DMS 273 treated with DMSO at 0.1 percent for 48 hours (cell line): ENCODE results near the gene ABT1.
"Not testable (repeated sequence)": the region's sequence is repeated elsewhere in the genome, so short reads cannot be mapped to it uniquely, and the experiment has no call there.

Source experiments
- DNase-seq: peaks from one replicate; lab custom pipeline; 2025; lab: John Stamatoyannopoulos, UW

The ABT1 gene

DNA sequence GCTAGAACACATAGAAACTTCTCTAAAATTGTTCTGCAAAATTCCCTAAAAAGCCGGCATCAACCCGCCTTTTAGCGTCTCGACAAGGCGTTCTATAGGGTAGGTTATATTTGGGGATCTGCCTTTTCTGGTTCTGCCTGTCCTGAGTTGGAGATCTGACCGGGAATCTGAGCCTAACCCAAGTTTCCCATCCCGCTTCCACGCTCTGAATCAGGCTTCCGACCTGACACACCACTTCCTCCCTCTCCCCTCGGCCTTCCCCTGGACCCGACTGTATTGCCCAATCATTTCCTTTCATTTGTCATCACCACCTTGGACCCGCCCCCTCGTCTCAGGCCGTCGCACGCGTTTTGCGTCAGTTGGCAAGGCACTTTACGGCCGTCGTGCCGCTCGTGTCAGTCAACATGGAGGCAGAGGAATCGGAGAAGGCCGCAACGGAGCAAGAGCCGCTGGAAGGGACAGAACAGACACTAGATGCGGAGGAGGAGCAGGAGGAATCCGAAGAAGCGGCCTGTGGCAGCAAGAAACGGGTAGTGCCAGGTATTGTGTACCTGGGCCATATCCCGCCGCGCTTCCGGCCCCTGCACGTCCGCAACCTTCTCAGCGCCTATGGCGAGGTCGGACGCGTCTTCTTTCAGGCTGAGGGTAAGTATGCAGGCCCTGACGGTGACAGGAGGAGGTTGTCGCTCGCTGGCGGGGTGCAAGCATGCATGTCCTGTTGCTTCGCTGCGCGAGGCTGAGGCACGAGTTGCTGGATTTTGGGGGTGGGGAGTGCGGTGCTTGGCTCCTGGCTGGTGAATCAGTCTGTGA, at the start of gene ABT1:
TSS of gene ABT1 (plus strand) at position 375 of the 810 bp plus-strand sequence. CDS start at position 405, 30 bp downstream.
- DNase-seq = peak; percentile 97

DNA sequence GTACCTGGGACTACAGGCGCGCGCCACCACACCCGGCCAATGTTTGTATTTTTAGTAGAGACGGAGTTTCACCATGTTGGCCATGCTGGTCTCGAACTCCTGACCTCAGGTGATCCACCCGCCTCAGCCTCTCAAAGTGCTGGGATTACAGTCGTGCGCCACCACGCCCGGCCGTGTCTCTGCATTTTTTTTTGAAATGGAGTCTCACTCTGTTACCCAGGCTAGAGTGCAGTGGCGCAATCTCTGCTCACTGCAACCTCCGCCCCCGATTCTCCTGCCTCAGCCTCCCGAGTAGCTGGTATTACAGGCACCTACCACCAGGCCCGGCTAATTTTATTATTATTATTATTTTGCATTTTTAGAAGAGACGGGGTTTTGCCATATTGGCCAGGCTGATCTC, 49.4 kb upstream of the ABT1 start:
- DNase-seq = not testable (repeated sequence)

DNA sequence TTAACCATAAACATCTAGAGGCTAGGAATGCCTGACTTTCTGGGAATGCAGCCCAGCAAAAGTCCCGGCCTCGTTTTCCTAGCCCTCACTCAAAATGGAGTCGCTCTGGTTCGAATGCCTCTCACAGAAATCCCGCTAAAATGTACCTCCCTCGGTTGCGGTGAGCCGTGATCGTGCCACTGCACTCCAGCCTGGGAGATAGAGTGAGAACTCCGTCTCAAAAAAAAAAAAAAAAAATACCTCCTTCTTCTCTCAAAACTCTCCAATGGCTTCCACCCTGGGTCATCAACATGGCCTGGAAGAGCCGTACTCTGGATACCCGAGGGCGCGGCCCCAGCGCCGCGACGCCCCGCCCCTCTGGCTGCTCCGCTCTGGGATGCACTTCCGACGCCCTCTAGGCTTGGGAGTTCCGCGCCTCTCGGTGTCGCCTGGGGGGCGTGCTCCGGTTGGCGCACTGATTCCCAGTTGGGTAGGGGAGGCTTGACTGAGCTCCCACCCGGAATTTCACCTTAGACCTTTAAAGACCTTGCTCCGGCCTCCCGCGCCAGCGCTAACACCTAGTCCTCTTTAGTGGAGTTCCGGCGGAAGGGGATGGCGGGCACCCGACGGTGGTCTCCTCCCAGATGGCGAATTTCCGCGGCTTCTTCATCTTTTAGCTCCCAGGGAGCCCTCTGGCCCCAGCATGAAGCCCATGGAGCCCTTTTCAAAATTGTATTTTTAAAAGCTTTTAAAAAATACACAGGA, 46.3 kb upstream of the ABT1 start:
- DNase-seq = peak; percentile 48

DNA sequence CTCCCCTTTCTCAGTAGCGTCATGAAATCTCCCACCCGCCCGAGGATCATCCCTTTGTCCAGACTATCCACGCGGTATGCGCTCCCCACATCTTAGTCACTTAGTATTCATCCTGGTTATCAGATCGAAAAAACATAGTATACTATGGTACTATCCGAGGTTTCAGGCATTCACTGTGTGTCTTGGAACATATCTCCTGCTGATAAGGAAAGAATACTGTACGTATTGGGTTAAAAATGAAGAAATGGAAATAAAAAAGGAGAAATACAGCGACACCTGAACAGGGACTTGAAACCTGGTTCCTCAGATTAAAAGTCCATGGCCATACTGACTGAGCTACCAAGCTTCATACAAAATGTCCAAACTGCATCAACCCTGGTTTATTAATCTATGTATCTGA, 44.5 kb upstream of the ABT1 start:
- no peak for DNase-seq

DNA sequence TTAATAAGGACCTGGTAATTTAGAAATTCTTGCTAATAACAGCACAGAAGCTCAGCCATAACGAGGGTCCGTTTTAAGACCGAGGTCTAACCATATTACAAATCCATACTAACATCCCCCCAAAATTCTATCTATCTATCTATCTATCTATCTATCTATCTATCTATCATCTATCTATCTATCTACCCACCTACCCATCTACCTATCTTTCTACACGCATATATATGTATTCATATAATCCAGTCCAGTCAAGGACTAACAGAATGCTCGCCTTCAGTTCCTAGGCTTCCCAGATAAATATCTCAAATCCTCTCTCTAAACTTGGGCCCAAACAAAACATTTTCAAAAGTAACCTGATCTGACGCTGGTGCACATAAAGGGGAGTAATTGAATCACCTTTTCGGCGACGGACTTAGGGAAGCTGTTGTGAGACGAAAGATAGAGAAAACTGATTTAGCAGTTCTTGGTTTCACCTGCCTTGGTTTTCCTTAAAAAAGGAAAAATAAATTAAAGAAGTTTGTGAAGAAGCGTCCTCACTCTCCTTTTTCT, 44.0 kb upstream of the ABT1 start:
- DNase-seq = no peak

DNA sequence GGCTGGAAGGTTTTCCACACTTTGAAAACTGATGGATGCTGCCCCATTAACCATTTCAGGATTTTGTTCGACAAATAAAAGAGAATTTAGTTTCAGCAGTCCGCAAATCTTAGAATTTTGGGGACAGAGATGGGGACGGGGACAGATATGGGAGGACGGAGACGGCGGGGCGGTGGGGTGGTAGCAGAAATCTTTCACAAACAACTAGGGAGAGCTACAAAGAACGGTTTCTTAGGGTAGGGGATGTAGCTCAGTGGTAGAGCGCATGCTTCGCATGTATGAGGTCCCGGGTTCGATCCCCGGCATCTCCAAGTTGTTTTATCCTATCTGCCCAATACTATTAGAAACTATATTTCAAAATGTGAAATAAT, 43.5 kb upstream of the ABT1 start:
- DNase-seq = peak; percentile 81

DNA sequence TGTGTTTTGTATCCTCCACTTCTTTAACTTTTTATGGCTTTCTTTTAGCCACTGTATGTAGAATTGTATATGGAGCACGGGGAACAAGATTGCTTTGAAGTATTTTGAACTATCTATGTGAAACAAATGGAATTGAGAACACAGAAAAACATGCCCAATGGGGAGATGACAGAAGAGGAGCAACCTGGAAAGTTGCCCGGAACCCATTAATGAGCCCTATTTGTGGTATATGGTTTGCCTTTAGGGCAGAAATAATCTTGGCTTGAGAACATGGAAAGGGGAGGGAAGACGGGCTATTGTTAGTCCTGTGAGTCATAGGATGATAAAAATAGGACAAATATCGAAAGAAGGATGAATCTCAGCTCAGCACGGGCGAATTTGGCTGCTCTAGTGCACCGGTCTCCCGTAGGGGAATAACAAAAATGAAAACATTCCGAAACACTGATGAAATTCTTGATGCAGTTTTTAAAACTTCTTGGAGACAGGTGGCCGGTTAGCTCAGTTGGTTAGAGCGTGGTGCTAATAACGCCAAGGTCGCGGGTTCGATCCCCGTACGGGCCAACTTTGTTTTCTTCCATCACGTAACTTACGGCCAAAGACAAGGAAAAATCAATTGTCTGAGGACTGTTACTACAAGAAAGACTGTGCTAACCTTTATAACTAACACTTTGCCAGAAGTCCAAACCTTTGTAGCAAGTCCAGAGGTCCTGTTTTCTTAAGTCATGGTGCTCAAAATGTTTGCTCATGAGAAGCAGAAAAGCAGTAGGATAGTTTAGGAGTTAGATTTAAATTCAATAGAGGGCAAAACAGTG, 42.9 kb upstream of the ABT1 start:
- peak; percentile 91 for DNase-seq

DNA sequence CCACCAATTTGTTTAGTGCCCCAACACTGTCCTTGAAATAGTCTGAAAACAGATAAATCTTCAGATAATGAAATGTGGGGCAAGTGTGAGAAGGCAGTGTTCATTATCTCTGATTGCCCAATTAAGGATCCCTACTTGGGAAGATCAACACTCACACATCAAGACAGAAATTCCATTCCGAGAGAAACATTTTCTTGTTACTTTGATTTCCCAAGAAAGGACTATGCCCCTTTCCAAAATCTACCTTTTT, 42.4 kb upstream of the ABT1 start:
- peak; percentile 70 for DNase-seq

DNA sequence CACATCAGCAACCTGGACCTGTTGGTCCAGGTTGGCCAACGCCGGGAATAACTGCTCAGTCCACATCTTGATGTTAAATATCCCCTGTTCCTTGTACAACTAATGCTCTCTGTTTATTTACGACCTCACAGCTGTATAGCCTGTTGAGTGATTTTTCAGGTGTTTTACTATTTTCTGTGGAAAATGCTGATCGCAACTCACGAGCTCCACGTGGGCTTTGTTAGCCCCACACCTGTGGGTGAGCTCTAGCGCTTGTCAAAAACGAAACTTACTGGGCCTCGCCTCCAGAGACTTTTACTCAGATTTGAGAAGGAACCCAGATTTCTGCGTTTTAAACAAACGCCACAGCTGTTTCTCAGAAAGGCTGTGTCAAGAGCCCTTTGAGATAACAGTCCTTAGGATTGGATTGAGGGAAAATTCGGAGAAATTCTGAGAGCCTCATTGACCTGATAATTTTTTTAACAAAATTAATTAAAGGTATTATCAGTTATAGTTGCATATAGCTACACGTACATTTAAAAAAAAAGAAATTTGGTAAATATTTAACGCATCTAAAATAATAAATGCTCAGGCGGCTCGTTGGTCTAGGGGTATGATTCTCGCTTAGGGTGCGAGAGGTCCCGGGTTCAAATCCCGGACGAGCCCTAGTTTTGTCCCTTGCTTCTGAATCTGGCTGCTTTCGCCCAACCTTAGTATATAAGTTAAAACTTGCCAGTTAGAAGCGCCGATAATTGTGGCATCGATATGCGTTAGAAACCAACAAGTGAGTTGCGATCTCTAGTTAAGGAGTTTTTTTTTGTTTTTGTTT, 41.9 kb upstream of the ABT1 start:
- DNase-seq = peak; percentile 56

DNA sequence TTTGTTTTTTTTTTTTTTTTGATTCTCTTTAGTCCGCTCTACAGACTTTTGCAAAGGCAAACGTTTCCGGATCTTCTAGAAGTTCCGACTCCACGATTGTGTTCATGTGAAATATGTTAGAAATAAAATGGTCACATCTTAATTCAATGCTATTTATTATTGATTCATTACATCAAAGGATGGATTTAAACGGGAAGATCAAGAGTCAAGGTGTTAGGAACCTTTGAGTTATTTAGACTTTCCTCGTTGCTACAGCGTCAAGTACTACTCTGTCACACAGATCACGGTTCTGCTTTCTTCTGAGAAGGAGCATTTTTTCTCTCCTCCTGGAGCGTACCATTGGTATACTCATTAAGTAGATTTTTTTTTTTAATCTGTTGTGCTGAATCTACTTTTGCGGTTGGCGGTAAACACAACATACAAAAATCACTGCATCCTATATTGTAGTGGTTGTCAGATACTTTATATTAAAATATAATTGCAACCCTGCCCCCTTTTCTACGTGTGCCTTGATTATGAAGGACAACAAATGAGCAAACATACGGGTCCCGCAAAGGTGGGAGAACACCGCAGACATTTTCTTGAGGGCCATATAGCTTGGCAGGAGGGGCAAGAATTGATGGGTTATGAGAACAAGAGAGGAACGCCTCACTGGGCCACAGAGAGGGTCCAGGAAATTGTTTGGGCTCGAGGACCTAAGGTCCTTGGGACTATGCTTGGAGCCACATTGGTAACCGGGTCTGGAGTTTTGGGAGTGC, 41.1 kb upstream of the ABT1 start:
- no peak for DNase-seq

DNA sequence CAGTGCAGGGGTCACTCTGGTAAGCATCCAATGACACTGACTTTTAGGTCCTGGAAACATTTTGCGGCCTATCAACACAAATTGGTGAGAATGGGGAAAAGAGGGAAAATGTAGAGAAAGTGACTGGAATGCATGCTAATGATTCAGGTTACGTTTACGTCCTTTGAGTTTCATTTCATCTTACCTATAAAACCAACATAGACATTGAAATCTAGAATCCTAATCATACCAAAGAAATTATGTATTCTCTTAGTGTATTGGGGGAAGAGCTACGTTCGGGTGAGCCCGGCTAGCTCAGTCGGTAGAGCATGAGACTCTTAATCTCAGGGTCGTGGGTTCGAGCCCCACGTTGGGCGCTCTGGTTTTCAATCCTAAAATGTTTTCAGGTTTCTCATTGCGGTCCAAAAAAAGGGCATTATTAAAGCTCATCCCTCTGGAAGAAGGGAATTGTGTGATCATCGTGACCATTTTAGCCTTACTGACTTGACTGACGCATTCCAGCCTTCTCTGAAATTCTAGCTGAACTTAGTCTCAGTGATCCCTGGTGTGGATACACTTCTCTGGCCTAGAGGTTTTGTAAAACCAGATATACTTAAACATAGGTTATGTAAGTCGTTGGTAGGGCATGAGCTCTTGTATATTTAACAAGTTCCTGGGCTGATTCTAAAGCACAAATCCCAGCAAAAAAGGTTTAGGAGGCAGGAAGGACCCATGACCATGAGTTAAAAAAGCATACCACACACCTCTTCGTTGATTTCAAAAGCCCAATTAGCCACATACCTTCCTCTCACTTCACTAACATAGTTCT, 40.3 kb upstream of the ABT1 start:
- DNase-seq = peak; percentile 86

DNA sequence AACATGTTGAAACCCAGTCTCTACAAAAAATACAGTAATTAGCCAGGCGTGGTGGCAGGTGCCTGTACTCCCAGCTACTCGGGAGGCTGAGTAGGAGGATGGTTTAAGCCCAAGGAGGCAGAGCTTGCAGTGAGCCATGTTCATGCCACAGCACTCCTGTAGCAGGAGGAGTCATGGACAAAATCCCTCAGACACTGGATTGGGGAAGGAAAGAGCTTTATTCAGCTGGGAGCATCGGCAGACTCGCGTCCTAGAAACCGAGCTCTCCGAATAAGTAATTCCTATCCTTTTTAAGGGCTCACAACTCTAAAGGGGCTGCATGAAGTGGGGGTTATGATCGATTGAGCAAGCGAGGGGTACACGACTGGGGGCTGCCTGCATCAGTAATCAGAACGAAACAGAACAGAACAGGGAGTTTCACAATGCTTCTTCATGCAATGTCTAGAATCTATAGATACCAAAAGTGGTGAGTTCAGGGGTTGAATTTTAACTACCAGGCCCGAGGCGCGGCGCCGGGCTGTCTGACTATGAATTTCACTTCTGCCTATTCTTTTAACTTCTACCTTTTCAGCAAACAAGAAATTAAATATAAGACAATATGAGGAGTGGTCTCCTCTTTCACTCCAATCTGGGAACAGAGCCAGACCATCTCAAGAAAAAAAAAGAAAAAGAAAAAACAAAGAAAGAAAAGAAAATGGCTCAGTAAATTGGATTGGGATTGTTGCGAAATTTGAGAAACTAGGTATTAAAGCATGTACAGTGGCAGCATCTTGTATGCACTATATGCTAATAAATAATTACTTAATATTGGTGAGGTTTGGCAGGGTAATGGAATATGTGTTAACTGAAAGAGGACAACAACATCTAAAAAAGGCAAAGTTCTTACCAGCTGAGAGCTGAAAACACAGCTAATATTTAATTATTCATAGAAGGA, 35.0 kb upstream of the ABT1 start:
- DNase-seq = no peak

DNA sequence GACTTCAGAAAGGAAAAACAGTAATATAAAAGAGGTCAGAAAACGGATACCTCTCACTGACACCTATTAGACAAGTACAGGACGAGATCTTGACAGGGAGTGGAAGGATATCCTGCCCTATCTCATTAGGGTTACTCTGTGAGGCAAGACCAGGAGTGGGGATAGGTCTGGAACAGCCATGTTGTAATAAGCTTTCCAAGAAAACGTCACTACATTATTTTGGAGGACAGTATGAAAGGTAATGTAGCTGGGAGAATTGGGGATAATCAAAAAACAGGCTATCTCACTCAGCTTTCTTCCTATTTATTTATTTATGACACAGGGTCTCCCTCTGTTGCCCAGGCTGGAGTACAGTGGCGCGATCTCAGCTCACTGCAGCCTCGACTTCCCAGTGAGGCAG, 33.3 kb upstream of the ABT1 start:
- no peak for DNase-seq

DNA sequence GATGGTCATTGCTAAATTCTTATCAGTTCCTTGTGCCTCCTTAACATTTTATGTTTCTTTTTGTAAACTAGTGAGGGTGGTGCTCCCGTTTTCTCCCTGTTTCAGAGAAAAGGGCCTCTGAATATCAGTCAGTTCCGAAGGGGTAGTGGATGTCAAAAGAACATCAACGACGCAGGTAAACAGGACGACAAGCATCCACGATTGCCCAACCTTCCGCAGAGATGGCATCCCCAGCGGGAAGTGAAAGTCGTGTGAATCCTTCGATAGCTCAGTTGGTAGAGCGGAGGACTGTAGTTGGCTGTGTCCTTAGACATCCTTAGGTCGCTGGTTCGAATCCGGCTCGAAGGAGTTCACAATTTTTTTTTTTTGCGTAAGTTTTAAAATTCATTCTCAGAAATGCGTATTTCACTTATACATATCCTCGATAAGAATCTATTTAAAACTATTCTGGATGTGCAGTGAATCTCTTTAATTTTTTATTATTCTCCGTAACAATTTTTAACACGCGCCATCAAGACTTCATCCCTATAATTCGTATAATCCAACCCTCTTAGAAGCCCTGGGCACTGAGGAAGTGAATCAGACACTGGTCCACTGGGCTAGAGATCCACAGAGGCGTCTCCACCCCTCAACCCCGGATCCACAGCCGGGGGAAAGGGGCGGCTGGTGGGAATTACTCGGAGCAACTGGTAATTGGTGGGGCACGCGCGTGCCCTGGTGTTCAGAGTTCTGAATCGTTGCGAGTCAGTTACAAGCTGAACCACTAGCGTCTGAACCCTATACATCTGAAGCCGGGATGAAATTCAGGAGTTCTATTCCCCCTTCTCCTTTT, 27.9 kb upstream of the ABT1 start:
- peak; percentile 79 for DNase-seq

DNA sequence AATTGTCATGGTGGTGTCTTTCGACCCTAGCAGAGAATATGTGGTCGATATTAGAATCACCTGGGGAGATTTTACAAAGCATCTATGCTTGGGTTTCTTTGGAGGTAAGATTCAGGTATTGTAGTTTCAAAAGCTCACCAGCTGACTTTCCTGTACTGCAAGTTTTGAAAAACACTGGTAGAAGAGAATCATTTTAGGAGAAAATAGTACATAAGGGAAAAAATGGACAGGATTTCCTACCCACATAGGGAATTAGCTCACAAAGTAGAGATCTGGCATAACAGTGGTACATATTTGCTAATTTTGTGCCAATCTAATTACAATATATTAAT, 27.4 kb upstream of the ABT1 start:
- no peak for DNase-seq

DNA sequence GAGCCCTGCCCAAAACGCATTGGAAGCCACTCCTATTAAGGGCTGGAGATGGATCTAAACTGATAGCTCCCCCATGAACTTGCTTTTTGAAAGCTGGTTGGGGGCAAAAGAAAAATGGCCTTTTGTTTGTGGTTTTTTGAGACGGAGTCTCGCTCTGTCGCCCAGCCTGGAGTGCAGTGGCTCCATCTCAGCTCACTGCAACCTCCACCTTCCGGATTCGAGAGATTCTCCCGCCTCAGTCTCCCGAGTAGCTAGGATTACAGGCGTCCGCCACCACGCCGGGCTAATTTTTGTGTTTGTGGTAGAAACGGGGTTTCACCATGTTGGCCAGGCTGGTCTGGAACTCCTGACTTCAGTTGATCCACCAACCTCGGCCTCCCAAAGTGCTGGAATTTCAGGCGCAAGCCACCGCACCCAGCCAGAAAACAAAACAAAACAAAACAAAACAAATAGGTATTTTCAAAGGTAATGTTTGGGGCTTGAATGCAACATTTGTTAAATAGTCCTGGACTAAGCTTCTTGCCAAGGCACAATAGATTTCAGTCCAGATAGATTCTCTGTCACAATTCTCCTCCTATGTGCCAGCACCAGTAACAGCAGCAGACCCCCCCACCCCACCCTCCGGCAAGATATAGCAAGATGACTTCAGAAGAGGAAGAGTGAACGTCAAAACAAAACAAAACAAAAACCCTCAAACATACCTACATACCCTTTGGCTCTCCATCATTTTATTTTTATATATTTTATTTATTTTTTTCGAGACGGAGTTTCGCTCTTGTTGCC, 26.5 kb upstream of the ABT1 start:
- no peak for DNase-seq

DNA sequence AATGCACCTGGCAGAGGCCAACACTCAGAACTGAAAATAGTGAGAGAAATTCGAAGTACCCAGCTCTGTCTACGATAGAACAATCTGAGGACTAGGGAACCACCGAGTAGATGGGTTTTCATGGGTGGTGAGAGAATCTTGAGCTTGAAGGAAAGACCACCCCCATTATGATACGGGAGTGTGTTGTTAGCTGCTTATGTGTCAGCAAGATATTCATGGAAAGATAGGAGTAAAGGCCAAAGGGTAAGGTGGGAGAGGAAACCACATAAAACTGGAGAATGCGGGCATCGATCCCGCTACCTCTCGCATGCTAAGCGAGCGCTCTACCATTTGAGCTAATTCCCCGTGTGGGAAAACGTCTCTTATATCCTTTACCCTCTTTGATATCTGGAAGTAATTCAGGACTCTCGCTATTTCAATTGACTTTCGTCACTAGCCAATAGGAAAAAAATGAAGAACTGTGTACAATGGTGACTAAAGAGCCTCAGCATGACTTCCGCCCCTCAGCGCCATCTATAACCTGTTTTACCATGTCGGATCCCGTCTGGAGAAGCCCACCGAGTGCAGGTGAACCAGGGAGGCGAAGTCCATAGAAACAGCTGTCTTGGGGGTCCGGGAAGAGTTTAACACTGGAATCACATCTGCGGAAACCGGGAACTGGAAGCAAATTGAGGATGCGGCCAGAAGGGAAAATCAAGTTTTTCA, 25.0 kb upstream of the ABT1 start:
- DNase-seq = peak; percentile 95
